Head of caudate nucleus (tissue), 42 donors: Measurements from ENCODE around the gene LRTM1.

Source experiments
- DNase-seq, 42 donors: peaks; one replicate each; pipeline versions ENCODE4 v3.0.0 to v3.0.0-alpha.2; 2020 to 2021; ENCODE audit warnings: mixed read lengths in 7 of 42
- intact Hi-C: fragments of 100-400 bp; cut with DNase I; formaldehyde crosslinking; loops from one replicate; pipeline ENCODE4 v1.15.0; 2022

The LRTM1 gene

DNA sequence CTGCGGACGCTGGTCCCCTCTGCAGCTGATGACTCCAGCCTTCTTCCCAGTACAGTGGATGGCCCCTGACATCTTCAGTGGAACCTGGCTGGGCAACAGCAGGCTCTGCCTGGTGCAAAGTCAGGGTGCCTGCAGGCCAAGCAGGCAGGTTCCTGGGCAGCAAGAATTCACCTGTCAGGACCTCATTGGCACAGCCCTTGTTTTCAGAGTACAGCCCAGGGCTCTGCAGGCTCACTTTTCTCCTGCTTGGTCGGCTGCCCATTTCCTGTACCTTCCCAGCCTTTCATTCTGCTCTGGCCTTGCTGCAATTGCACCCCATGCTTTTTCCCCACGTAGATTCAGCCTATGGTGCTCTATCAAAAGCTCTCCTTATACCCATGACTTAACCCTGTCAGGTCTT is 56.0 kb downstream of the LRTM1 start:
- intact Hi-C loops: no loop called here
- DNase-seq: no peak

DNA sequence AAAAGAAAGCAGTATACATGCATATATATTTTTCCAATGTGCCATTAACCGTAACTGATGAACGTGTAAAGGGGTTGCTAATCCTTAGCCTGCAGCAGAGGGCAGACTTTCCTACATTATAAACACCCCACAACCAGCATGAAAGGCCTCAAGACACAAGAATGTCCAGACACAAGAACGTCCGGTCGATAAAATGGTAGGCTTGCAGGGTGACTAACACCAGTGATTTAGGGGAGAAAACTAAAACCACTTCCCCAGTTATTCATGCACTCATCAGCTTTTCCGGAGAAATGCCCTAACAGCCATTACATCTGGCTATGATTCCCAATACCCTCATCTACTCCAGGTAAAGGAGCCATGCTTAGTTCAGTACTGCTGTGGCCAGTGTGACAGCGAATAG is 57.4 kb downstream of the LRTM1 start:
- intact Hi-C loops: no loop called here
- peak in 22 of 42 donors; percentile 20 to 79 (median 53) for DNase-seq
